Activated naive CD4-positive, alpha-beta T cell (primary cell): ENCODE data around the gene SALL1.

Source experiments
- DNase-seq, 4 experiments: peaks; one replicate each; lab custom pipeline; 2025; lab: John Stamatoyannopoulos, UW

The SALL1 gene

GRCh38 chr16:51156807-51157200 lies 5.7 kb upstream of the SALL1 start:
- DNase-seq, result no peak

GRCh38 chr16:51155820-51156806 lies 5.0 kb upstream of the SALL1 start:
- DNase-seq, result no peak

- DNase-seq, result no peak
Observed at GRCh38 chr16:51155199-51155607, 4.1 kb upstream of the SALL1 start.

- no peak for DNase-seq
Observed at GRCh38 chr16:51154271-51155171, 3.5 kb upstream of the SALL1 start.

GRCh38 chr16:51153577-51154031 lies 2.5 kb upstream of the SALL1 start:
- no peak for DNase-seq

- DNase-seq, result no peak
Observed at GRCh38 chr16:51152691-51153576, 1.9 kb upstream of the SALL1 start.

- no peak for DNase-seq
Observed at GRCh38 chr16:51151961-51152663, 1.0 kb upstream of the SALL1 start.

- no peak for DNase-seq
Observed at GRCh38 chr16:51151435-51151960, 428 bp upstream of the SALL1 start.

- DNase-seq, result no peak
Observed at GRCh38 chr16:51150165-51150887, 744 bp downstream of the SALL1 start.

- DNase-seq, result no peak
Observed at GRCh38 chr16:51149721-51150164, 1.3 kb downstream of the SALL1 start.

- no peak for DNase-seq
Observed at GRCh38 chr16:51149251-51149661, 1.8 kb downstream of the SALL1 start.

- DNase-seq, result no peak
Observed at GRCh38 chr16:51148678-51149228, 2.3 kb downstream of the SALL1 start.

GRCh38 chr16:51147776-51148677 lies 3.0 kb downstream of the SALL1 start:
- DNase-seq, result no peak

GRCh38 chr16:51146256-51146924 lies 4.7 kb downstream of the SALL1 start:
- no peak for DNase-seq

- no peak for DNase-seq
Observed at GRCh38 chr16:51144203-51144602, 6.9 kb downstream of the SALL1 start.

GRCh38 chr16:51143196-51143977 lies 7.7 kb downstream of the SALL1 start:
- DNase-seq, result no peak

- no peak for DNase-seq
Observed at GRCh38 chr16:51141541-51141940, 9.5 kb downstream of the SALL1 start.
